Measurements from ENCODE around the gene NAGLU. TPM values are rescaled to one million over a fixed set of nuclear protein-coding genes. Genes with fewer than 3 reads are reported as not detected.

Gene NAGLU
- total and polyA plus RNA-seq, 2 experiments from 2014 or later: 76.4 to 121 TPM

DNA sequence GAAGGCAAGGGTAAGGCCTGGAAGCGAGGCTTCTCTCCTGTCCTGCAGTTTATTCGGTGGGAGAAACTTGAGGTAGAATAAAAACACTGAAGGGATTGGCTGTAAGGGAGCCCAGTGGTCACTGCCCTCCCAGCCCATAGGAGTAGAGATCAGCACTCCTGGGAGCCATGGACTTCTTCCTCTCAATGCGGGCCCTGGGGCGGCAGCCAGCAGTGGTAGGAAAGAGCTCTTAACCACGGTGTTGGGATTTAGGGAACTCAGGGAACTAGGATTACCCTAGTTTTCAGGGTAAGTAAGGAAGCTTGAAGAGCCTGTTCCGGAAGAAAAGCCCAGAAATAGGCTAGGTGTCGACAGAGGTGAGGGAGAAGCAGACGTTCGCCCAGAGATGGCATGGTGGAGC lies 23.8 kb upstream of the NAGLU start:
- no peaks in the 10 kb centered on the region for H3K36me3 ChIP-seq (replicated peaks; ENCODE audit: insufficient read depth, low read depth)
- WGBS (ENCODE audit: low lambda C conversion rate, missing lambda C conversion rate): 87% methylated on average over 9 of the region's 9 CpGs

DNA sequence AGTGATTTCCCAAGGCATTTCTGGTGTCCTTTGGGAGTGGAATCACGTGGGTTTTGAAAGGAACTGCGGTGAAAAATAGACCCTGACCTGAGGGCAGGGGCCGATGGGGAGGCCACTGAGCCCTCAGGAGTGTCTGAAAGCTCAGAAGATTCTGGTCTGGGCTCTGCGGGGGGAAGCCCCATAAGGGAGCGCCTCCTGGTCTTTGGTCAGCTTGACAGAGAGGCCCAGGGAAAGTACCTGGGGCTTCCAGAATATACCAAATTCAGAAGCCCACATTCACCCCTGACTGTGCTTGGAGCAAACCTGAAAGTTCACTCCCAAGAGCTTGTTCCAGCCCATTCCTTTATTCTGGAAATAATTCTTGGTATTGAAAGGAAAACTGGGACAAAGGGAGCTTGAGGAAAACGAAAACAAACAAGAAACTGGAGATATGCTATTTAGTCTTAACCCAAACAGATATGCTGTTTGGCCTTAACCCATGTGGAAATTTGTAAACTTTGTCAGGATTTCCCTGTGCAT lies 23.2 kb upstream of the NAGLU start:
- H3K4me3 ChIP-seq: no peak overlapping the region
- DNase-seq (ENCODE audit: low spot score): no peak
- H3K9me2 ChIP-seq (replicated peaks; ENCODE audit: insufficient read depth): no peaks in the 10 kb centered on the region
- TF ChIP-seq EZH2 (IDR thresholded peaks at IDR 0.05; ENCODE audit: borderline replicate concordance) (no peak), EZH2phosphoT487 (IDR thresholded peaks at IDR 0.05; ENCODE audit: low read depth, severe bottlenecking, unreplicated experiment) (no peak)
- TF ChIP-seq, protein P1, sequence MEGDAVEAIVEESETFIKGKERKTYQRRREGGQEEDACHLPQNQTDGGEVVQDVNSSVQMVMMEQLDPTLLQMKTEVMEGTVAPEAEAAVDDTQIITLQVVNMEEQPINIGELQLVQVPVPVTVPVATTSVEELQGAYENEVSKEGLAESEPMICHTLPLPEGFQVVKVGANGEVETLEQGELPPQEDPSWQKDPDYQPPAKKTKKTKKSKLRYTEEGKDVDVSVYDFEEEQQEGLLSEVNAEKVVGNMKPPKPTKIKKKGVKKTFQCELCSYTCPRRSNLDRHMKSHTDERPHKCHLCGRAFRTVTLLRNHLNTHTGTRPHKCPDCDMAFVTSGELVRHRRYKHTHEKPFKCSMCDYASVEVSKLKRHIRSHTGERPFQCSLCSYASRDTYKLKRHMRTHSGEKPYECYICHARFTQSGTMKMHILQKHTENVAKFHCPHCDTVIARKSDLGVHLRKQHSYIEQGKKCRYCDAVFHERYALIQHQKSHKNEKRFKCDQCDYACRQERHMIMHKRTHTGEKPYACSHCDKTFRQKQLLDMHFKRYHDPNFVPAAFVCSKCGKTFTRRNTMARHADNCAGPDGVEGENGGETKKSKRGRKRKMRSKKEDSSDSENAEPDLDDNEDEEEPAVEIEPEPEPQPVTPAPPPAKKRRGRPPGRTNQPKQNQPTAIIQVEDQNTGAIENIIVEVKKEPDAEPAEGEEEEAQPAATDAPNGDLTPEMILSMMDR (IDR thresholded peaks at IDR 0.05; ENCODE audit: poor library complexity): no peak
- H3K79me2 ChIP-seq: no peaks in the 10 kb centered on the region
- no peak overlapping the region for H2AFZ ChIP-seq
- H3K36me3 ChIP-seq (replicated peaks; ENCODE audit: insufficient read depth, low read depth): no peaks in the 10 kb centered on the region
- no peaks in the 10 kb centered on the region for H3K9me3 ChIP-seq (ENCODE audit: low read depth)
- WGBS (ENCODE audit: low lambda C conversion rate, missing lambda C conversion rate): 81% methylated on average over 6 of the region's 6 CpGs
- peaks cover 19% of the 10 kb centered on the region for H3K4me1 ChIP-seq (ENCODE audit: insufficient read depth)
- H3K4me2 ChIP-seq: no peak overlapping the region
- peak overlapping the region; percentile 55 for H3K27ac ChIP-seq
- no peaks in the 10 kb centered on the region for H4K20me1 ChIP-seq (ENCODE audit: insufficient read depth, poor library complexity, severe bottlenecking)
- no peaks in the 10 kb centered on the region for H3K27me3 ChIP-seq

More for the DNA sequence above, 23.8 kb upstream of the NAGLU start:
- no peak overlapping the region for H2AFZ ChIP-seq
- H3K79me2 ChIP-seq: no peaks in the 10 kb centered on the region
- H3K4me1 ChIP-seq (ENCODE audit: insufficient read depth): peaks cover 14% of the 10 kb centered on the region
- no peak overlapping the region for H3K4me3 ChIP-seq
- no peaks in the 10 kb centered on the region for H4K20me1 ChIP-seq (ENCODE audit: insufficient read depth, poor library complexity, severe bottlenecking)
- peak overlapping the region; percentile 55 for H3K27ac ChIP-seq
- DNase-seq (ENCODE audit: low spot score): no peak
- H3K9me3 ChIP-seq (ENCODE audit: low read depth): no peaks in the 10 kb centered on the region
- H3K27me3 ChIP-seq: no peaks in the 10 kb centered on the region
- H3K9me2 ChIP-seq (replicated peaks; ENCODE audit: insufficient read depth): no peaks in the 10 kb centered on the region
- TF ChIP-seq, protein P1 (IDR thresholded peaks at IDR 0.05; ENCODE audit: poor library complexity): no peak
- TF ChIP-seq EZH2phosphoT487 (IDR thresholded peaks at IDR 0.05; ENCODE audit: low read depth, severe bottlenecking, unreplicated experiment): no peak
- no peak for TF ChIP-seq EZH2 (IDR thresholded peaks at IDR 0.05; ENCODE audit: borderline replicate concordance)
- H3K4me2 ChIP-seq: no peak overlapping the region

DNA sequence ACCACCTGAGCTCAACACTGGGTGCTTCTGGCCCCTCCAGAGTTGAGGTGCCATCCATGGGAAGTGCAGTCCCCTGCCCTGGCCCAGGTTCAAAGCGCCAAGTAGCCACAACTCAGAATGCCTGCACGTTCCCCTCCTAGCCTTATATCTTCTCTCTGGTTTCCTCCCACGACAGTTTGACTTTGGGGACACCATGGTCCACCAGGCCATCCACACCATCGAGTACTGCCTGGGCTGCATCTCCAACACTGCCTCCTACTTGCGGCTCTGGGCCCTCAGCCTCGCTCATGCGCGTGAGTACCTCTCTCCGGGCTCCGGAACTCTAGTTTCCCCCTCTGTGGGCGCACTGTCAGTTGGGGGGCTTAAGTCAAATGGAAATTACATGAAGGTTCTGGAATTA lies 22.4 kb upstream of the NAGLU start:
- peaks cover 28% of the 10 kb centered on the region for H3K4me1 ChIP-seq (ENCODE audit: insufficient read depth)

More for the DNA sequence above, 22.4 kb upstream of the NAGLU start:
- H3K9me3 ChIP-seq (ENCODE audit: low read depth): no peaks in the 10 kb centered on the region
- H3K79me2 ChIP-seq: no peaks in the 10 kb centered on the region
- WGBS (ENCODE audit: low lambda C conversion rate, missing lambda C conversion rate): 97% methylated on average over 11 of the region's 11 CpGs
- TF ChIP-seq, protein P1 (IDR thresholded peaks at IDR 0.05; ENCODE audit: poor library complexity): no peak
- no peak for TF ChIP-seq EZH2 (IDR thresholded peaks at IDR 0.05; ENCODE audit: borderline replicate concordance)
- TF ChIP-seq EZH2phosphoT487 (IDR thresholded peaks at IDR 0.05; ENCODE audit: low read depth, severe bottlenecking, unreplicated experiment): no peak
- H3K36me3 ChIP-seq (replicated peaks; ENCODE audit: insufficient read depth, low read depth): no peaks in the 10 kb centered on the region
- no peaks in the 10 kb centered on the region for H3K9me2 ChIP-seq (replicated peaks; ENCODE audit: insufficient read depth)
- H3K27me3 ChIP-seq: no peaks in the 10 kb centered on the region
- DNase-seq (ENCODE audit: low spot score): no peak
- H3K4me3 ChIP-seq: no peak overlapping the region
- peak overlapping the region; percentile 55 for H3K27ac ChIP-seq
- H3K4me2 ChIP-seq: no peak overlapping the region
- H2AFZ ChIP-seq: no peak overlapping the region
- H4K20me1 ChIP-seq (ENCODE audit: insufficient read depth, poor library complexity, severe bottlenecking): no peaks in the 10 kb centered on the region
